ENCODE data around the gene TERT. TPM values are rescaled to one million over a fixed set of nuclear protein-coding genes. Genes with fewer than 3 reads are reported as not detected.
A peak's percentile ranks its signal among the peaks of the same experiment; 100 is the strongest.

The TERT gene
- total and polyA plus RNA-seq, 2 experiments from 2014 or later = not detected

- H2AFZ ChIP-seq = no peak overlapping the region
- no peak overlapping the region for H3K4me3 ChIP-seq
- no peaks in the 10 kb centered on the region for H3K36me3 ChIP-seq (ENCODE audit: low read depth)
- H3K9me2 ChIP-seq (ENCODE audit: insufficient read depth) = no peaks in the 10 kb centered on the region
- H3K27ac ChIP-seq = no peak overlapping the region
- H3K27me3 ChIP-seq (replicated peaks; ENCODE audit: insufficient read depth) = peaks cover 4% of the 10 kb centered on the region; the same call in 1 of the 2 replicates
- TF ChIP-seq EZH2phosphoT487 (IDR thresholded peaks at IDR 0.05; ENCODE audit: insufficient read depth, low read depth) = no peak
- TF ChIP-seq EZH2 (IDR thresholded peaks at IDR 0.05; ENCODE audit: insufficient read depth, poor library complexity, severe bottlenecking) = no peak
- no peaks in the 10 kb centered on the region for H3K79me2 ChIP-seq (ENCODE audit: insufficient read depth)
- H3F3A ChIP-seq (ENCODE audit: insufficient read depth) = no peaks in the 10 kb centered on the region
- in situ Hi-C loops (cut with MboI) = no loop called here
- H4K20me1 ChIP-seq (ENCODE audit: insufficient read depth) = no peaks in the 10 kb centered on the region
- H3K4me2 ChIP-seq (ENCODE audit: unreplicated experiment) = no peak overlapping the region
- no peaks in the 10 kb centered on the region for H3K4me1 ChIP-seq (ENCODE audit: insufficient read depth)
- no peak for DNase-seq
- no peak overlapping the region for H3K9ac ChIP-seq
- WGBS, 2 experiments (ENCODE audit: low coverage in 1 of 2, low lambda C conversion rate in 2 of 2, missing lambda C conversion rate in 2 of 2) = 56 to 61% methylated on average over 16 to 20 of the region's 21 CpGs
- no peaks in the 10 kb centered on the region for H3K9me3 ChIP-seq (ENCODE audit: low read depth)
Observed at GRCh38 chr5:1210832-1211251, 84.0 kb downstream of the TERT start.

DNA sequence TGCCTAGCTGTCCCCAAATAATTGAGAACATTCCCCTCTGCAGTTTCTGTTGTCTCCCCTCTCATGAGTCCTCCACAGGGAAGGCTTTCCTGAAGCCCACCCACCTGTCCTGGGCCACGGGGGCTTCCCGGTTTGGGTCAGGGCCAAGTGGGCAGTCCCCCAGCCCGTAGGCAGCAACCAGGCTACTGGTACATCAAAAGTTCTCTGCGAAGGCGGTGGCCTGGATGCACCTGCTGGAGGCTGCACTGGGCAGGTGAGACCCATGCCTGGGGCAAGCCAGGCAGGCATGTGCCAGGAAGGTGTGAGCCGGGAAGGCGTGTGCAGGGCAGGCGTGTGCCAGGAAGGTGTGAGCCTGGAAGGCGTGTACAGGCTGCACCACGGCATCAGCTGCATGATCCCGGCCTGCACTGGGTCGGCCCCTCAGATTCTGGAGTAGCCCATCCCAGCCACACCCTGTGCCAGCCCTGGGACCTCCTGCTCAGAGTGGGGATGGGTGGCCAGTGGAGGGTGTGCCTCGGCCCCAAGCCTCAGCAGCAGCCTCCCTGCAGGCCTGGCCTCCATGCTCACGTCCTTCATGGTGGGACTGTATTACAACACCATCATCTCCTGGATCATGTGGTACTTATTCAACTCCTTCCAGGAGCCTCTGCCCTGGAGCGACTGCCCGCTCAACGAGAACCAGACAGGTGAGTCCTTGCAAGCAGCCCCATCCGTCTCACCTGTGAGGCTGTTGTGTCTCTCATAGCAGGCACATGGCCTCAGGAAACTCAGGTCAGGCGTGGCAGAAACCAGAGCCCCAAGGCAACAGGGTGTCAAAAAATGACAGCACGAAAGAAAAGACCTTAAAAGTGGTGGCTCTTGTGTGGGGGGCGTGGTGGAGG lies 84.7 kb downstream of the TERT start:
- Histone ChIP-seq H3K4me2 (ENCODE audit: unreplicated experiment) (no peak overlapping the region), H3K9me2 (ENCODE audit: insufficient read depth) (no peaks in the 10 kb centered on the region), H3K4me1 (ENCODE audit: insufficient read depth) (no peaks in the 10 kb centered on the region), H3K4me3 (no peak overlapping the region), H3K36me3 (ENCODE audit: low read depth) (no peaks in the 10 kb centered on the region), H3K9ac (no peak overlapping the region), H3F3A (ENCODE audit: insufficient read depth) (no peaks in the 10 kb centered on the region), H3K79me2 (ENCODE audit: insufficient read depth) (no peaks in the 10 kb centered on the region), H4K20me1 (ENCODE audit: insufficient read depth) (no peaks in the 10 kb centered on the region), H3K27ac (no peak overlapping the region), H3K27me3 (replicated peaks; ENCODE audit: insufficient read depth) (peaks cover 11% of the 10 kb centered on the region), H3K9me3 (ENCODE audit: low read depth) (no peaks in the 10 kb centered on the region), H2AFZ (no peak overlapping the region)
- in situ Hi-C loops (cut with MboI) = no loop called here
- DNase-seq = no peak
- WGBS, 2 experiments (ENCODE audit: low coverage in 1 of 2, low lambda C conversion rate in 2 of 2, missing lambda C conversion rate in 2 of 2) = 36 to 53% methylated on average over 18 to 21 of the region's 21 CpGs
- no peak for TF ChIP-seq EZH2 (IDR thresholded peaks at IDR 0.05; ENCODE audit: insufficient read depth, poor library complexity, severe bottlenecking)
- no peak for TF ChIP-seq EZH2phosphoT487 (IDR thresholded peaks at IDR 0.05; ENCODE audit: insufficient read depth, low read depth)

DNA sequence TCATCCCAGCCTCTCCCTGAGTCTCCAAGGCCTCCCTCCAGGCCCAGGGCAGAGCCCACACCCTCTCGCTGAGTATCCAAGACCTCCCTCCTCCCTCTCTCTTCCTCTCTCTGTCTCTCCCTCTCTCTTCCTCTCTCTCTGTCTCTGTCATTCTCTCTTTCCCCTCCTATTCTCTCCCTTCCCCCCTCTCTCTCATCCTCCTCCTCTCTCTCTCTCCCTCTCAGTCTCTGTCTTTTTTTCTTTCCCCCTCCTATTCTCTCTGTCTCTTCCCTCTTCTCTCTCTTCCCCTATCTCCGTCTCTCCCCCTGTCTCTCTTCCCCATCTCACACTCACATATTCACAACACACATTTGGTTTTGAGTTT lies 85.4 kb downstream of the TERT start:
- H3K36me3 ChIP-seq (ENCODE audit: low read depth) = no peaks in the 10 kb centered on the region
- peaks cover 14% of the 10 kb centered on the region for H3K27me3 ChIP-seq (replicated peaks; ENCODE audit: insufficient read depth)
- H3K4me1 ChIP-seq (ENCODE audit: insufficient read depth) = no peaks in the 10 kb centered on the region
- H4K20me1 ChIP-seq (ENCODE audit: insufficient read depth) = no peaks in the 10 kb centered on the region
- H3K4me2 ChIP-seq (ENCODE audit: unreplicated experiment) = no peak overlapping the region
- H3K27ac ChIP-seq = no peak overlapping the region
- H2AFZ ChIP-seq = no peak overlapping the region
- no peaks in the 10 kb centered on the region for H3K79me2 ChIP-seq (ENCODE audit: insufficient read depth)
- TF ChIP-seq EZH2 (IDR thresholded peaks at IDR 0.05; ENCODE audit: insufficient read depth, poor library complexity, severe bottlenecking) = no peak
- no peak for TF ChIP-seq EZH2phosphoT487 (IDR thresholded peaks at IDR 0.05; ENCODE audit: insufficient read depth, low read depth)
- in situ Hi-C loops (cut with MboI) = no loop called here
- DNase-seq = no peak
- no peak overlapping the region for H3K4me3 ChIP-seq
- 26 to 46% methylated on average over 2 of the region's 2 CpGs for WGBS, 2 experiments (ENCODE audit: low coverage in 1 of 2, low lambda C conversion rate in 2 of 2, missing lambda C conversion rate in 2 of 2)
- no peak overlapping the region for H3K9ac ChIP-seq
- no peaks in the 10 kb centered on the region for H3K9me2 ChIP-seq (ENCODE audit: insufficient read depth)
- H3K9me3 ChIP-seq (ENCODE audit: low read depth) = no peaks in the 10 kb centered on the region
- no peaks in the 10 kb centered on the region for H3F3A ChIP-seq (ENCODE audit: insufficient read depth)

GRCh38 chr5:1208743-1209488 lies 86.0 kb downstream of the TERT start:
- Histone ChIP-seq H3K9me2 (ENCODE audit: insufficient read depth) (no peaks in the 10 kb centered on the region), H3K4me1 (ENCODE audit: insufficient read depth) (no peaks in the 10 kb centered on the region), H3K27me3 (replicated peaks; ENCODE audit: insufficient read depth) (peaks cover 14% of the 10 kb centered on the region), H3K79me2 (ENCODE audit: insufficient read depth) (no peaks in the 10 kb centered on the region), H4K20me1 (ENCODE audit: insufficient read depth) (no peaks in the 10 kb centered on the region), H3K9ac (no peak overlapping the region), H3K27ac (no peak overlapping the region), H3K4me2 (ENCODE audit: unreplicated experiment) (no peak overlapping the region), H3K4me3 (no peak overlapping the region), H3K9me3 (ENCODE audit: low read depth) (no peaks in the 10 kb centered on the region), H3K36me3 (ENCODE audit: low read depth) (no peaks in the 10 kb centered on the region), H3F3A (ENCODE audit: insufficient read depth) (no peaks in the 10 kb centered on the region), H2AFZ (no peak overlapping the region)
- 55 to 56% methylated on average over 22 to 24 of the region's 24 CpGs for WGBS, 2 experiments (ENCODE audit: low coverage in 1 of 2, low lambda C conversion rate in 2 of 2, missing lambda C conversion rate in 2 of 2)
- DNase-seq = peak; percentile 25
- no peak for TF ChIP-seq EZH2 (IDR thresholded peaks at IDR 0.05; ENCODE audit: insufficient read depth, poor library complexity, severe bottlenecking)
- TF ChIP-seq EZH2phosphoT487 (IDR thresholded peaks at IDR 0.05; ENCODE audit: insufficient read depth, low read depth) = no peak
- in situ Hi-C loops (cut with MboI) = no loop called here
